ENCODE data around the gene ERFL. TPM values are rescaled to one million over a fixed set of nuclear protein-coding genes. Genes with fewer than 3 reads are reported as not detected.

ERFL gene
- total RNA-seq, 2 donors from 2014 or later: 0.36 to 1.9 TPM

GRCh38 chr19:41908724-41909464 lies 19.4 kb downstream of the ERFL start:
- 82% methylated on average over 11 of the region's 11 CpGs for WGBS
- intact Hi-C loops (cut with DNase I): no loop called here
- H3K9me3 ChIP-seq: no peaks in the 10 kb centered on the region
- DNase-seq (ENCODE audit: low spot score): no peak
- no peak overlapping the region for H3K27ac ChIP-seq
- H3K4me1 ChIP-seq (replicated peaks): peaks cover 5% of the 10 kb centered on the region
- no peak for TF ChIP-seq POLR2AphosphoS5 (IDR thresholded peaks at IDR 0.05)
- no peak for TF ChIP-seq POLR2A (IDR thresholded peaks at IDR 0.05)
- TF ChIP-seq CTCF (IDR thresholded peaks at IDR 0.05): no peak
- H3K4me3 ChIP-seq: no peak overlapping the region
- peaks cover 0 to 9% of the 10 kb centered on the region in 2 donors for H3K36me3 ChIP-seq
- H3K27me3 ChIP-seq (replicated peaks; ENCODE audit: insufficient read depth): peaks cover 9% of the 10 kb centered on the region

DNA sequence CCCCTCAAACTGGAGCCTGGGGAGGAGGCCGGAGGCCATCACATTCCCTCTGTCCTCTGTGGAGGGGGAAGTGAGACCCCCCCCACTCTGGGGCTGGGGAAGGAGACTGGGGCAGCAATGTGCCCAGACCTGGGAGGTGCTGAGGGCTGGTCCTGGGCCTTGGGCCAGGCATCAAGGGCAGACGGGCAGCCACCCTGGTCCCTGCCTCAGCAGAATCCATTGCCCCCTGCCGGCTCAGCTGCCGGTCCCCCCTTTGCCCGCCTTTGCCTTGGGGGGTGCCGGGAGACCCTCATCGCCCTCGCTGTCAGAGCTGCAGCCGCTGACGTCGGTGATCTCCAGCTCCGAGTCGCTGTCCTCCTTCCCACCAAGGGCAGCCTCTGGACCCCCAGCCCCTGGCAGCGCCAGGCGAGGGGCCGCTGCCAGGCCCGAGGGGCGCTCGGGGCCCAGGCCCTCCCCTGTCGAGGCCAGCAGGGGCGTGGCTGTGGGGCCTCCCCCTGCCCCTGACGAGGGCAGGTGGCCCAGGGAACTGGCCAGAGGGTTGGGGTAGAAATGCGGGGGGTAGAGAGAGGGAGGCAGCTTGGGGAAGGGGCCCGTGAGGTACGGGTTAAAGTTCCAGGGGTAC lies 20.1 kb downstream of the ERFL start:
- WGBS: 87% methylated on average over 25 of the region's 25 CpGs
- H3K36me3 ChIP-seq: peaks cover 0 to 9% of the 10 kb centered on the region in 2 donors
- intact Hi-C loops (cut with DNase I): no loop called here

GRCh38 chr19:41906916-41907680 lies 21.2 kb downstream of the ERFL start:
- Histone ChIP-seq H3K36me3 (peaks cover 2 to 12% of the 10 kb centered on the region in 2 donors), H3K4me1 (replicated peaks) (peaks cover 5% of the 10 kb centered on the region), H3K27me3 (replicated peaks; ENCODE audit: insufficient read depth) (no peaks in the 10 kb centered on the region), H3K9me3 (no peaks in the 10 kb centered on the region), H3K27ac (no peak overlapping the region), H3K4me3 (no peak overlapping the region)
- intact Hi-C loops (cut with DNase I): no loop called here
- DNase-seq (ENCODE audit: low spot score): no peak
- WGBS: 68% methylated on average over 20 of the region's 21 CpGs
- no peak for TF ChIP-seq POLR2AphosphoS5 (IDR thresholded peaks at IDR 0.05)

More for the DNA sequence above, 20.1 kb downstream of the ERFL start:
- no peak for TF ChIP-seq CTCF (IDR thresholded peaks at IDR 0.05)
- TF ChIP-seq POLR2AphosphoS5 (IDR thresholded peaks at IDR 0.05): no peak
- no peak for TF ChIP-seq POLR2A (IDR thresholded peaks at IDR 0.05)
- H3K27ac ChIP-seq: no peak overlapping the region
- no peak for DNase-seq (ENCODE audit: low spot score)
- peaks cover 1% of the 10 kb centered on the region for H3K27me3 ChIP-seq (replicated peaks; ENCODE audit: insufficient read depth)
- no peaks in the 10 kb centered on the region for H3K9me3 ChIP-seq
- H3K4me3 ChIP-seq: no peak overlapping the region
- peaks cover 5% of the 10 kb centered on the region for H3K4me1 ChIP-seq (replicated peaks)

DNA sequence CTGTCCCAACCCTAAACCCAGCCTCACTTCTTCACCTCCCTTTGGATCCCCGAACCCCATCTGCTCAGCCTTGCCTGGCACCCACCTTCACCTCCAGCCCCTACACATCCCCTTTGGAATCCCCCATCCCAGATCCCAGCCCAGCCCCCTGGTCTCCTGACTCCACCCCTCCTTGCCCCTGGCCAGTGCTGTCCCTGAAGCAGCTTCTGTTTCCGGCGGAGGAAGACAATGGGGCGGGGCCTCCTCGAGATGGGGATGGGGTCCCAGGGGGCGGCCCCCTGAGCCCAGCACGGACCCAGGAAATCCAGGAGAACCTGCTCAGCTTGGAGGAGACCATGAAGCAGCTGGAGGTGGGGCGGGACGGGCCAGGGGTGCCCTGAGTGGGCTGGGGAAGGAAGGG lies 22.0 kb downstream of the ERFL start:
- TF ChIP-seq CTCF (IDR thresholded peaks at IDR 0.05) (no peak), POLR2A (IDR thresholded peaks at IDR 0.05) (no peak), POLR2AphosphoS5 (IDR thresholded peaks at IDR 0.05) (no peak)
- WGBS: 76% methylated on average over 9 of the region's 9 CpGs
- Histone ChIP-seq H3K27me3 (replicated peaks; ENCODE audit: insufficient read depth) (no peaks in the 10 kb centered on the region), H3K4me3 (no peak overlapping the region), H3K4me1 (replicated peaks) (peaks cover 5% of the 10 kb centered on the region), H3K36me3 (peaks cover 2 to 19% of the 10 kb centered on the region in 2 donors), H3K27ac (no peak overlapping the region), H3K9me3 (no peaks in the 10 kb centered on the region)
- intact Hi-C loops (cut with DNase I): no loop called here
- no peak for DNase-seq (ENCODE audit: low spot score)

DNA sequence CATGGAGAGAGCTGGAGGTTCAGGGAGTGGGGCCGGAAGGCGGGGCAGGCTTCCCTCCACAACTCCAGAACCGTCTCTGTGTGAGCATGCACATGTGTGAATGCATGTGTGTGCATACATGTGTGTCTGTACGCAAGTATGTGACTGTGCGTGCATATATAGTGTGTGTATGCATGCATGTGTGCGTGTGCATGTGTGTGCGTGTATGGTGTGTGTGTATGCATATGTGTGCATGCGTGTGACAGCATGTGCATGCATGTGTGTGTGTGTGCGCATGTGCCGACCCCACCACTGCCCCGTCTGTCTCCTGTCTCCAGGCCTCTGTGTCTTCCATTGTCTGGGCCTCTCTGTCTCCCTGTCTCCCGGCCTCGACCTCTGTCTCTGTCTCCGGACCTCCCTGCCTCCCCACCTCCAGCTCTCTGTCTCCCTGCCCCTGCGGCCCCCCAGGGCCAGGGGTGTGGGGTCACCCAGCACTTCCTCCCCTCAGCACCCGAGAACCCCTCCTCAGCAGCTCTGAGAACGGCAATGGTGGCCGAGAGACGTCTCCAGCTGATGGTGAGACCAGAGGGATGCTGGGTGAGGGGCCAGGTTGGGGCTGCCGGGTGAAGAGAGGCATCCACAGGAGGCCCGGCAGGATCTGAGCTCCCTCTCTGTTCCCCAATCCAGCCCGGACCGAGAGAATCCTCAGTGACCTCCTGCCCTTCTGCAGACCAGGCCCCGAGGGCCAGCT lies 22.8 kb downstream of the ERFL start:
- DNase-seq (ENCODE audit: low spot score): no peak
- TF ChIP-seq POLR2AphosphoS5 (IDR thresholded peaks at IDR 0.05): no peak
- no peak for TF ChIP-seq CTCF (IDR thresholded peaks at IDR 0.05)
- TF ChIP-seq POLR2A (IDR thresholded peaks at IDR 0.05): no peak
- H3K27me3 ChIP-seq (replicated peaks; ENCODE audit: insufficient read depth): no peaks in the 10 kb centered on the region
- intact Hi-C loops (cut with DNase I): no loop called here
- H3K9me3 ChIP-seq: no peaks in the 10 kb centered on the region
- H3K36me3 ChIP-seq: peaks cover 2 to 19% of the 10 kb centered on the region in 2 donors
- 86% methylated on average over 24 of the region's 24 CpGs for WGBS
- H3K27ac ChIP-seq: no peak overlapping the region
- peak overlapping the region in 1 of 2 donors; percentile 25 for H3K4me3 ChIP-seq
- peaks cover 5% of the 10 kb centered on the region for H3K4me1 ChIP-seq (replicated peaks)

Measured in prostate gland (tissue), 2 donors.